NCI-H1105 treated with DMSO at 0.1 percent for 48 hours (cell line): ENCODE results near the gene SPOCD1.
A peak's percentile ranks its signal among the peaks of the same experiment; 100 is the strongest.

Experiments used
- DNase-seq: peaks from one replicate; lab custom pipeline; 2025; lab: John Stamatoyannopoulos, UW

SPOCD1 gene

GRCh38 chr1:31755850-31756492, 59.9 kb downstream of the SPOCD1 start:
- DNase-seq, result no peak

GRCh38 chr1:31755197-31755611, 60.6 kb downstream of the SPOCD1 start:
- DNase-seq, result no peak

- no peak for DNase-seq
These were observed 61.4 kb downstream of the SPOCD1 start for GRCh38 chr1:31754397-31754796.

GRCh38 chr1:31753707-31754349, 62.0 kb downstream of the SPOCD1 start:
- DNase-seq, result peak; percentile 98

- no peak for DNase-seq
These were observed 62.8 kb downstream of the SPOCD1 start for GRCh38 chr1:31752952-31753475.

- no peak for DNase-seq
These were observed 63.6 kb downstream of the SPOCD1 start for GRCh38 chr1:31752258-31752657.

GRCh38 chr1:31751822-31752241, 64.0 kb downstream of the SPOCD1 start:
- DNase-seq, result no peak

GRCh38 chr1:31750858-31751510, 64.8 kb downstream of the SPOCD1 start:
- DNase-seq, result no peak

- no peak for DNase-seq
These were observed 65.8 kb downstream of the SPOCD1 start for GRCh38 chr1:31749785-31750735.

GRCh38 chr1:31748365-31748764, 67.5 kb downstream of the SPOCD1 start:
- no peak for DNase-seq

GRCh38 chr1:31747304-31747703, 68.5 kb downstream of the SPOCD1 start:
- no peak for DNase-seq

- no peak for DNase-seq
These were observed 69.1 kb downstream of the SPOCD1 start for GRCh38 chr1:31746687-31747086.

GRCh38 chr1:31745946-31746670, 69.7 kb downstream of the SPOCD1 start:
- DNase-seq, result peak; percentile 71

- peak; percentile 2 for DNase-seq
These were observed 70.5 kb downstream of the SPOCD1 start for GRCh38 chr1:31745096-31745945.

- DNase-seq, result no peak
These were observed 71.5 kb downstream of the SPOCD1 start for GRCh38 chr1:31744165-31744888.

- DNase-seq, result no peak
These were observed 73.2 kb downstream of the SPOCD1 start for GRCh38 chr1:31742462-31743212.
